OCI-M2 (cell line): ENCODE results near the gene PIK3CB.
"Not testable (repeated sequence)": the region's sequence is repeated elsewhere in the genome, so short reads cannot be mapped to it uniquely, and the experiment has no call there.

Experiments used
- DNase-seq: peaks from one replicate; lab custom pipeline; 2025; ENCODE audit not compliant: unreplicated experiment; lab: John Stamatoyannopoulos, UW

Gene PIK3CB

GRCh38 chr3:138684396-138684795 lies 150.3 kb downstream of the PIK3CB start:
- DNase-seq, result no peak

- DNase-seq, result no peak
Measured at GRCh38 chr3:138682648-138683047, 152.1 kb downstream of the PIK3CB start.

GRCh38 chr3:138681463-138682220 lies 153.1 kb downstream of the PIK3CB start:
- no peak for DNase-seq

DNA sequence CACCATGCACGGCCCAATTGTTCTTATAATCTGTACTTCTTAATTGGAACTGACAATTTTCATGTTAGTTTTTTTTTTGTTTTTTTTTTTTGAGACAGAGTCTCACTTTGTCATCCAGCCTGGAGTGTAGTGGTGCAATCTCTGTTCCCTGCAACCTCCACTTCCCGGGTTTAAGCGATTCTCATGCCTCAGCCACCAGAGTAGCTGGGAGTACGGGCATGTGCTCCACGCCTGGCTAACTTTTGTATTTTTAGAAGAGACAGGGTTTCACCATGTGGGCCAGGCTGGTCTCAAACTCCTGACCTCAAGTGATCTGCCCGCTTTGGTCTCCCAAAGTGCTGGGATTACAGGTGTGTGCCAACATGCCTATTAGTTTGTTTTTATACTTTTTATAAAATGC lies 153.8 kb downstream of the PIK3CB start:
- not testable (repeated sequence) for DNase-seq

DNA sequence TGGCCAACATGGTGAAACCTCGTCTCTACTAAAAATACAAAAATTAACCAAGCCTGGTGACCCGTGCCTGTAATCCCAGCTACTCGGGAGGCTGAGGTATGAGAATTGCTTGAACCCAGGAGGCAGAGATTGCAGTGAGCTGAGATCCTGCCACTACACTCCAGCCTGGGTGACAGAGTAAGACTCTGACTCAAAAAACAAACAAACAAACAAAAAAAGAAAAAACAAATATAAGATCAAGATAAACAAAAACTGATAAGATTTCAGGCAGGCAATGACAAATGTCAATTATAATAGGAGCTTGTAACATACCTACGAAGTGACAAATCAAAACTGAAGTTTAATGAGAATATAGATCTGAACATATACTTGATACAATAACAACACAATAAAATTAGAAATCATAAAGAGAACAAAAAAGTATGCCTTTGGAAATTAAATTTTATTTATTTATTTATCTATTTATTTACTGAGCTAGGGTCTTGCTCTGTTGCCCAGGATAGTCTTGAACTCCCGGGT lies 155.8 kb downstream of the PIK3CB start:
- DNase-seq, result no peak

DNA sequence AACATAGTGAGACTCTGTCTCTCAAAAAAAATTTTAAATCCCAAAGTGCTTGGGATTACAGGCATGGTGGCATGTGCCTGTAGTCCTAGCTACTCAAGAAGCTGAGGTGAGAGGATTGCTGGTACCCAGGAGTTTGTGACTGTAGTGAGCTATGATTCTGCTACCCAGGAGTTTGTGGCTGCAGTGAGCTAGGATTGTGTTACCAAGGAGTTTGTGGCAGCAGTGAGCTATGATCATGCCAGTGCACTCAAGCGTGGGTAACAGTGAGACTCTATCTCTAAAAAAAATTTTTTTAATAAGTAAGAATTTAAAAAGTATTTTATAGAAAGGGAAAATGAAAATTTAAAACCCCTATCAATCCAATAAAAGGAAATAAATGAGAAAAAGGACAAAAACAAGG lies 156.6 kb downstream of the PIK3CB start:
- no peak for DNase-seq

DNA sequence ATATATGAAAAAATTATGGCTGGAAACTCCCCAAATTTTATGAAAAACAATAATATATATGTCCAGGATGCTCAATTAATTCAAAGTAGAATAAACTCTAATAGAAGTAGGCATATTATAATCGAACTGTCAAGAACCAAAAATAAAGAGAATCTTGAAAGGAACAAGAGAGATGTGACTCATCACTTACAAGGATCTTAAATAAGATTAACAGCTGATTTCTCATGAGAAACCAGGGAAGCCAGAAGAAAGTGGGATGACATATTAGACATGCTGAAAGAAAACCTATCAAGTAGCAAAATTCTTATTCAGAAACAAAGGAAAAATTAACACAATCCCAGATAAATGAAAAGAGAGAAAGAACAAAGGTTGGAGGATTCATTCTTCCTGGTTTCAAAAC lies 159.3 kb downstream of the PIK3CB start:
- DNase-seq, result no peak

GRCh38 chr3:138673641-138674530 lies 160.8 kb downstream of the PIK3CB start:
- no peak for DNase-seq

DNA sequence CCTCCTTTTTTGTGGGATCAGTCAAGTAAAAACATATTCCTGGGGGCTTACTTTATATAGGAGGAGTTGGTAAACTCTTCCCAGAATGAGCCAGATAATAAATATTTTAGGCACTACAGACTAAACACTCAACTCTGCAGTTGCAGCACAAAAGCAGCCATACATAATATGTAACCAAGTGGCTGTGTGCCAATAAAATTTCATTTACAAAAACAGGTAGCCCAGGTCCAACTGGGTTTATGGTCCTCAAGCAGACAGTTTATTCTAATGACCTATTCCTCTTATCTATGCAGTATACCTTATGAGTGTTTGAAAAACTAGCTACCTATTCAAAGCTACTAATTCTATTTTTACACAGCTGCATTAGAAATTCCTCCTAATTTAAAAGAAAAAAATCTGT lies 164.3 kb downstream of the PIK3CB start:
- no peak for DNase-seq

DNA sequence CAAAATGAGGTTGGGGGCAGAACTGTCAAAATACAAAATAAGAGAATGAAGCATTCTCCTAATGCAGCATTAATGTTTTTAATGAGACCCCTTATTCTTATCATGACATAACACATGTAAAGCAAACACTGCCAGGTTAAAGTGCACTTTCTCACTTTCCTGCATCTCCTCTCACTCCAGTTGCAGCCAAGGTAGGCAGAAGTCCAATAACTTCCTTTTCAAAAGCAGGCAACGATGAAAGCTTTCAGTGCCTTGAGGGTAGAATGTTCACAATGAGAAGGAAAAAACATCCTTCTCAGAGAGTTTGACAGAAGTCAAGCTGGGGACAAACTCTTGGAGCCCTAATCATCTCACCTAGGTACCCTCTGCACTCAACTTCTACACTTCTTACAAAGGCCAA lies 166.6 kb downstream of the PIK3CB start:
- no peak for DNase-seq

DNA sequence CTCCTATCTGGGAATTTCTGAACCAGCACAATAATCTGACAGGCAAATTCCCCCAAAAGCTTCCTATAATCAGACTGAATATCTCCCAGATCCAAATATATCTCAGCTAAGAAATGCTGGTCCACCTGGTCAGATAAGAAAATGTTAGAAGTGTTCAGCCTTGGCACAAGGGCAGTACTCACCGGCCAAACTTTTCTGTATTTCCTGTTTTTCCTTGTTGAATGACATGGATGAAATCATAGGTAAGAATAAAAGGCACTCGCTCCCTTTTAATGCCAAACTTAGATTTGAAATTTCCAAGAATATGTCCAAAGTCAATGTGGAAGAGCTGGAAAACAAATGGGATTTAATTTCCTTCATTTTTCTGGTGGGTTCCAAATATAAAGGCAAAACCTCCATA lies 177.2 kb downstream of the PIK3CB start:
- DNase-seq, result no peak

GRCh38 chr3:138653567-138653966 lies 181.2 kb downstream of the PIK3CB start:
- no peak for DNase-seq

DNA sequence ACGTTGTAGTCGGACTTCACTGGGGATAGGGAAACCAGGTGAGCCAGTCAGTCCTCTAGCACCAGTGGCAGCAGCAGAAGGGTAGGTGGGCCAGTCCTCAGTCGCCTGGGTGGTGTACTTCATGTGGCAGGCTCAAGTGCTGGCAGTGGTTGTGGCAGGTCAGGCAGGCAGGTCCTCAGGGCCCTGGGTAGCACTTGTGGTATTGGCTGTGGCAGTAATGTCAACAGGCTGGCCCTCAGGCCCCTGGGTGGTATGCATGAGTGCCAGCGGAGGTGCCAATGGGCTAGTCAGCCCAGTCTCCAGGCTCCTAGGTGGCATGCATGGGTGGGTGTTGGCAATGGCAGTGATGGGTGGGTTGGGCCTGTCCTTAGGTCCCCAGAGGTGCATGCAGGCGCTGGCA lies 185.6 kb downstream of the PIK3CB start:
- DNase-seq, result no peak

DNA sequence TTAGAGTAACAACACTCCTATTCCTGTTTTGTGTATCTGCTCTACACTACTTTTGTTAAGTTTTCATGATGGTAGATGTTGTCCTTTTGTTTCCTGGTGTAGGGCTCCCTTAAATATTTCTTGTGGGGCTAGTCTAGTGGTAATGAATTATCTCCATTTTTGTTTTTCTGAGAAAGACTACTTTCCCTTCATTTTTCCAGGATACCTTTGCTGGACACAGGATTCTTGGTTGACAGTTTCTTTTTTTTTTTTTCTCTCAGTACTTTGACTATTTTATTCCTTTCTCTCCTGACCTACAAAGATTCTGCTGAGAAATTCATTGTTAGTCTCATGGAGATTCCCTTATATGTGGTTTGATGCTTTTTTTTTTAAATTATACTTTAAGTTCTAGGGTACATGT lies 188.2 kb downstream of the PIK3CB start:
- DNase-seq, result no peak

DNA sequence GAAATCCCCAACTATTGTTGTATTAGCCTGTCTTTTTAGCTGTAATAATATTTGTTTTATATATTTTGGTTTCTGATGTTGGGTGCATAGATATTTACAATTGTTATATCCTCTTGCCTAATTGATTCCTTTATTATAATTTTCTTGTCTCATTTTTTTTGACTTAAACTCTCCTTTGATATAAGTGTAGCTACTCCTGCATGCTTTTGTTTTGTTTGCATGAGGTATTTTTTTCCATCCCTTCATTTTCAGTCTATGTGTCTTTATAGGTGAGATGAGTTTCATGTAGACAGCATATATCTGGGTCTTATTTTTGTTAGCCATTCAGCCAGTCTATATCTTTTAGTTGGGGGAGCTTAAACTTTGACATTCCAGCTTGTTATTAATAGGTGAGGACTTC lies 188.7 kb downstream of the PIK3CB start:
- DNase-seq, result no peak

DNA sequence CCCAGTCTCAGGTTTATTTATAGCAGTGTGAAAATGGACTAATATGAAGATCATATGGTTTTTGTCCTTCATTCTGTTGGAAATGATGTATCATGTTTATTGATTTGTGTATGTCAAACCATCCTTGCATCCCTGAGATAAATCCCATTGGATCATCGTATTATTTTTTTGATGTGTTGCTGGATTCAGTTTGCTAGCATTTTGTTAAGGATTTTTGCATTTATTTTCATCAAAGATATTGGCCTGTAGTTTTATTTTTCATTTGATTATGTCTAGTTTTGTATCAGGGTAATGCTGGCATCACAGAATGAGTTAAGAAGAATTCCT lies 191.8 kb downstream of the PIK3CB start:
- DNase-seq, result no peak

DNA sequence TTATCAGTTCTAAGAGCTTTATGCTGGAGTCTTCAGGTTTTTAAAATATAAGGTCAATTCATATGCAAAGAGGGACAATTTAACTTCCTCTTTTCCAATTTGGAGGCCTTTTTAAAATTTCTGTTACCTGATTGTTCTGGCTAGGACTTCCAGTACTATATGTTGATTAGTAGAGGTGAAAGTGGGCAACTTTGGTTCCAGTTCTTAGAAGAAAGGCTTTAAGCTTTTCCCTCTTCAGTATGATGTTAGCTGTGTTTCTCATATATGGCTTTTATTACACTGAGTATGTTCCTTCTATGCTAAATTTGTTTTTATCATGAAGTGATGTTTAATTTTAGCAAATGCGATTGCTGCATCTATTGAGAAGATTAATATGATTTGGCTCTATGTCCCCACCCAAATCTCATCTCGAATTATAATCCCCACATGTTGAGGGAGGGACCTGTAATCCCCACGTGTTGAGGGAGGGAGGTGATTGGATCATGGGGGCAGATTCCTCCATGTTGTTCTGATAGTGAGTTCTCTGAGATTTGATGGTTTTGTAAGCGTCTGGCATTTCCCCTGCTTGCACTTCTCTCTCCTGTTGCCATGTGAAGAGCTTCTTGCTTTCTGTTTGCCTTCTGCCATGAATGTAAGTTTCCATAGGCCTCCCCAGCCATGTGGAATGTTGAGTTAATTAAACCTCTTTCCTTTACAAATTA lies 192.4 kb downstream of the PIK3CB start:
- DNase-seq, result no peak

DNA sequence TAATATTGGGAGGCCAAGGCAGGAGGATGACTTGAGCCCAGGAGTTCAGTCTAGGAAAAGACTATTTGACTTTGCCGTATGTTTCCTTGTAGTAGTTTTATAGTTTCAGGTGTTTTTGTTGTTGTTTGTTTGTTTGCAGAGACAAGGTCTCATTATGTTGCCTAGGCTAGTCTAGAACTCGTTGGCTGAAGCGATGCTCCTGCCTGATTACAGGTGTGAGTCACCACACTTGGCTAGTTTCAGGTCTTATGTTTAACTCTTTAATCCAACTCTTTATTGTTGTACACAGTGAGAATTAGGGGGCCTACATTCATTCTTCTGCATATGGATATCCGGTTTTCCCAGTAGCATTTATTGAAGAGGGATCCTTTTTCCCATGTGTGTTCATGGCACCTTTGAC lies 194.2 kb downstream of the PIK3CB start:
- DNase-seq, result no peak

- no peak for DNase-seq
Measured at GRCh38 chr3:138638641-138639040, 196.1 kb downstream of the PIK3CB start.

GRCh38 chr3:138629526-138629925 lies 205.2 kb downstream of the PIK3CB start:
- DNase-seq, result no peak

GRCh38 chr3:138625707-138626365 lies 208.9 kb downstream of the PIK3CB start:
- no peak for DNase-seq
